Measurements from ENCODE around the gene NAA40. TPM values are rescaled to one million over a fixed set of nuclear protein-coding genes. Genes with fewer than 3 reads are reported as not detected.
A peak's percentile ranks its signal among the peaks of the same experiment; 100 is the strongest.
"Not testable (repeated sequence)": the region's sequence is repeated elsewhere in the genome, so short reads cannot be mapped to it uniquely, and the experiment has no call there.

NAA40 gene
- total RNA-seq, 1 donor from 2014 or later: 15.7 TPM

DNA sequence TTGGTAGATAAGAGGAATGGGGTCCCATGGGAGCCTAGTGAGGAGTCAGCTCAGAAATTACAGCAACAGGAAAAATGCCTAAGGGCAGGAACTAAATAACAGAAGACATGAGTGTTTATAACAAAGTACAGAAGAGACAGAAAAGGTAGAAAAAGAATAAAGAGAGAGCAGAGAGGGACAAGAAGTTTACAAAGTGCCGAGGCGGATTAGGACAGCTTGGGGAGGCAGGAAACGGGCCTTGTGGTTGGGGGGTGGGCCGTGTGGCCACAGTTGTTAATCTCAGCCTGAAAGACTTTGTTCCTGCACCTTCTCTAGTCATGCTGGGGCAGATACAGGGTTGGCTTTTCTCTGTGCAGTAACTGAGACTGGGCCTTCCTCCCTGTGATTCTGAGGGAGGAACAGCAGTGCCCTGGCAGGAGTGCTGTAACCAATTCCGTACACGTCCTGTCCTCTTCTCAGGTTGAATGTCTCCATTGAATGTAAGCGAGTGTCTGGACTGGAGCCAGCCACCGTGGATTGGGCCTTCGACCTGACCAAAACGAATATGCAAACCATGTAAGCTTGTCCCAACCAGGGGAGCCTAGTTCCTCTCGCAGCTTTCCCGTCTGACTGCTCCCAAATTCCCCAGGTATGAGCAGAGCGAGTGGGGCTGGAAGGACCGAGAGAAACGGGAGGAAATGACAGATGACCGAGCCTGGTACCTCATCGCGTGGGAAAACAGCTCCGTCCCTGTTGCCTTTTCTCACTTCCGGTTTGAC lies 13.2 kb downstream of the NAA40 start:
- intact Hi-C loops (cut with DNase I): no loop called here
- Histone ChIP-seq H3K9me3 (no peaks in the 10 kb centered on the region), H3K27ac (no peak overlapping the region), H3K27me3 (no peaks in the 10 kb centered on the region), H3K4me1 (no peaks in the 10 kb centered on the region), H3K36me3 (peaks cover 35% of the 10 kb centered on the region), H3K4me3 (no peak overlapping the region)
- TF ChIP-seq, protein P1, sequence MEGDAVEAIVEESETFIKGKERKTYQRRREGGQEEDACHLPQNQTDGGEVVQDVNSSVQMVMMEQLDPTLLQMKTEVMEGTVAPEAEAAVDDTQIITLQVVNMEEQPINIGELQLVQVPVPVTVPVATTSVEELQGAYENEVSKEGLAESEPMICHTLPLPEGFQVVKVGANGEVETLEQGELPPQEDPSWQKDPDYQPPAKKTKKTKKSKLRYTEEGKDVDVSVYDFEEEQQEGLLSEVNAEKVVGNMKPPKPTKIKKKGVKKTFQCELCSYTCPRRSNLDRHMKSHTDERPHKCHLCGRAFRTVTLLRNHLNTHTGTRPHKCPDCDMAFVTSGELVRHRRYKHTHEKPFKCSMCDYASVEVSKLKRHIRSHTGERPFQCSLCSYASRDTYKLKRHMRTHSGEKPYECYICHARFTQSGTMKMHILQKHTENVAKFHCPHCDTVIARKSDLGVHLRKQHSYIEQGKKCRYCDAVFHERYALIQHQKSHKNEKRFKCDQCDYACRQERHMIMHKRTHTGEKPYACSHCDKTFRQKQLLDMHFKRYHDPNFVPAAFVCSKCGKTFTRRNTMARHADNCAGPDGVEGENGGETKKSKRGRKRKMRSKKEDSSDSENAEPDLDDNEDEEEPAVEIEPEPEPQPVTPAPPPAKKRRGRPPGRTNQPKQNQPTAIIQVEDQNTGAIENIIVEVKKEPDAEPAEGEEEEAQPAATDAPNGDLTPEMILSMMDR (IDR thresholded peaks at IDR 0.05): no peak
- ATAC-seq (peak; percentile 39), DNase-seq (no peak)

DNA sequence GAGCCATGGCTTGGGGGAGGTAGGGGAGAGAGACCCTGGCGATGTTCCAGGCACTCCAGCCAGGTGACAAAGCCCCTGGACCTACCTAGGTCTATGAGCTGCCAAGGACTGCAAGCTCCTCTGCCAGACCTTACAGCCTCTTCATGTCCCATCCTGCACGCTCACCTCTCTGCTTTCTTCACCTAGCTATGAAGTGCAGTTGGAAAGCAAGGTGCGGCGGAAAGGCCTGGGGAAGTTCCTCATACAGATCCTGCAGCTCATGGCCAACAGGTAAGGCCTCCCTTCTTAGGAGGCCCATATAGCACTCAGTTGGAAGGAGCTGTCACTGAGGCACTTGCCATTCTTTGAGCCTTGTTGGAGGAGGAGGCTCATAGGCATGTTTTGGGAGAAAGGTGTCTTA lies 13.8 kb downstream of the NAA40 start:
- intact Hi-C loops (cut with DNase I): no loop called here
- Histone ChIP-seq H3K4me3 (no peak overlapping the region), H3K27ac (no peak overlapping the region), H3K27me3 (no peaks in the 10 kb centered on the region), H3K4me1 (no peaks in the 10 kb centered on the region), H3K36me3 (peaks cover 30% of the 10 kb centered on the region), H3K9me3 (no peaks in the 10 kb centered on the region)
- DNase-seq (no peak), ATAC-seq (no peak)
- TF ChIP-seq, protein P1 (IDR thresholded peaks at IDR 0.05): no peak

DNA sequence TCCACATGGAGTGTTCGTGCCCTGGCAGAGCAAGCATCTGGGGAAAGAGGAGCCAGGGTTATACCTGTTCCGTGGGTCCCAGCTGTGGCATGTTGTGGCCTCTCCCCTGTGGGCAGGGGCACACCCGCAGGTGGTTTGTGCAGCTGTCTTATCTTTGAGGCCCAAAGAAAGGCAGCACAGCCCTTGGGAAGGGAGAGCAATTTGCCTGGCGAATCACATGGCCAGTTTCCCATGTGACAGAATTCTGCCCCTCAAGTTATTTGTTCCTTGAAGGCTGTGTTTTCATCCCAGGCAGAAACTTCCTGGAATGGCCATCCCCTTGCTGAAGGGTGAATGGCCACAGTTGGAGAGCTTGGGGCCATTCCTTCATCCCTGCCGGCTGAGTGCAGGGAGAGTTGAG lies 19.2 kb downstream of the NAA40 start:
- Histone ChIP-seq H3K36me3 (peaks cover 27% of the 10 kb centered on the region), H3K4me3 (no peak overlapping the region), H3K4me1 (no peaks in the 10 kb centered on the region), H3K27ac (no peak overlapping the region), H3K27me3 (no peaks in the 10 kb centered on the region), H3K9me3 (no peaks in the 10 kb centered on the region)
- ATAC-seq: no peak
- DNase-seq: no peak
- TF ChIP-seq, protein P1 (IDR thresholded peaks at IDR 0.05): no peak
- intact Hi-C loops (cut with DNase I): no loop called here

DNA sequence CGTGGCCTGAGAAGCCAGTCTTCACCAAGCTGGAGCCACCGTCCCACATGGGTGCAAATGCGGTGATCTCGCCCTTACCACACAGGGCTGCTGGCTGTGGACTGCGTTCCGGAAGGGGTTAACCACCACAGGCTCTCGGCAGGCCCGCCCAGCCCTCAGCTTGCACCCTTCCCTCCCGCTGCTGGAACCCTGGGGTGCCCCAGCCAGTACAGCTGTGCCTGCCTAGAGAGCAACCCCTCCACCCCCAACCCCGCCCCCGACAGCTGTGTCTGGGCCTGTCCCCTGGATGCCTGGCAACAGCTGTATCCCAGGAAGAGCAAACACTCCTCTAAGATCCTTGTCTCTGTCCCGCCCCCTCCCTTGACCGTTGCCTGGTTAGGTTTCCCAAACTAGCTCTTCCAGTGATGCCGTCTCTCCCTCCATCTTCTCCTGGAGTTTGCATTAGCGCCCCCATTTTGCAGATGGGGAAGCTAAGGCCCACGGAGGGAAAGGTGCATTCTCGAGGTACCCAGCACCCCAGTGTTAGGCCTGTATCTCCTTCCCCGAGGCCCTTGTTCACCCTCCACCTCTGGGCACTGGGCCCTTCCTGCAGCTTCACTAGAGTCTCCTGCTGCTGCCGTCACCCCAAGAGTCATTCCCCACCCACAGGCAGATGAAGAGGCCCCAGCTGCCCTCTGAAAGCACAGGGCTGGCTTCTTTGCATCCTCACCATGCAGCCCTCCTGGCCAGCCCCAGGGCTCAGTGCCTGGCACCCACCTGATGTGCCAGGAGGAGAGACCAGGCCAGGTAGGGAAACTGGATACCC lies 23.0 kb downstream of the NAA40 start:
- Histone ChIP-seq H3K4me1 (no peaks in the 10 kb centered on the region), H3K27ac (no peak overlapping the region), H3K9me3 (no peaks in the 10 kb centered on the region), H3K4me3 (no peak overlapping the region), H3K36me3 (no peaks in the 10 kb centered on the region), H3K27me3 (no peaks in the 10 kb centered on the region)
- TF ChIP-seq, protein P1 (IDR thresholded peaks at IDR 0.05): no peak
- ATAC-seq: peak; percentile 55
- intact Hi-C loops (cut with DNase I): no loop called here
- no peak for DNase-seq

DNA sequence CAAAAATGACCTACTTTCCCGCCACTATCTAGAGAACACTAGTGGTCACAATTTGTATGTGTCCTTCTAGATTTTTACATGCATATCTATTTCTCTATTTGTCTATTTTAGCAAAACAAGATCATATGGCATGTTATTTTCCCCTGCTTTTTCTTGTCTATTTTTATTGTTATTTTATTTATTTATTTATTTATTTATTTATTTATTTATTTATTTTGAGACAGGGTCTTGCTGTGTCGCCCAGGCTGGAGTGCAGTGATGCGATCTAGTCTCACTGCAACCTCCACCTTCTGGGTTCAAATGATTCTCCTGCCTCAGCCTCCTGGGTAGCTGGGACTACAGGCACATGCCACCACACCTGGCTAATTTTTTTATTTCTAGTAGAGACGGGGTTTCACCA lies 25.1 kb downstream of the NAA40 start:
- DNase-seq; H3K4me1 ChIP-seq; ATAC-seq; H3K9me3 ChIP-seq; H3K4me3 ChIP-seq; H3K27me3 ChIP-seq; H3K36me3 ChIP-seq; H3K27ac ChIP-seq; intact Hi-C loops (cut with DNase I): not testable (repeated sequence)

DNA sequence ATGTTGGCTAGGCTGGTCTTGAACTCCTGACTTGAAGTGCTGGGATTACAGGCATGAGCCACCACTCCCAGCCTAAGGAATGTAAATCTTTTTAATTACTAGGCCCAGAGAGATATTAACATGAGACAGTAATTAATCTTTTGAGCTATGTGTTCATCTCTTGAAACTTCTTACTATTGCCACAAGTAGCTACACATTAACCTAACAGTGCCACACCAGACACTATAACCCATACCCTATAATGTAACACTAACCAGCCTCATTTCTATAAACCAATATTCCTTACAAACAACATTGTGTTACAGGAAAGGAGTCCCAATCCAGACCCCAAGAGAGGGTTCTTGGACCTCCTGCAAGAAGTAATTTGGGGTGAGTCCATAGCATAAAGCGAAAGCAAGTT lies 27.6 kb downstream of the NAA40 start:
- no peaks in the 10 kb centered on the region for H3K9me3 ChIP-seq
- TF ChIP-seq, protein P1 (IDR thresholded peaks at IDR 0.05): no peak
- H3K4me1 ChIP-seq: no peaks in the 10 kb centered on the region
- no peaks in the 10 kb centered on the region for H3K27me3 ChIP-seq
- DNase-seq: no peak
- H3K4me3 ChIP-seq: no peak overlapping the region
- no peak overlapping the region for H3K27ac ChIP-seq
- intact Hi-C loops (cut with DNase I): no loop called here
- no peak for ATAC-seq
- H3K36me3 ChIP-seq: no peaks in the 10 kb centered on the region

Data from upper lobe of right lung (tissue), 1 donor.